Activated CD4-positive, alpha-beta memory T cell treated with anti-CD3 and anti-CD28 coated beads, Interleukin-2, amount 10 ng/mL, durations not matched to agents 7 days and 5 days (primary cell): ENCODE data around the gene EPN3. TPM values are rescaled to one million over a fixed set of nuclear protein-coding genes. Genes with fewer than 3 reads are reported as not detected.

Source experiments
- total RNA-seq, 2 experiments: library from RNA; stranded (reverse); gene quantifications; one replicate each; pipeline ENCODE4 v1.2.3, GENCODE V29; 2021

The EPN3 gene
- total RNA-seq, 2 experiments from 2014 or later: not detected

Other genes with a start within 250 kb of the EPN3 start
- gene XYLT2, start 186.6 kb upstream of the EPN3 start, total RNA-seq: 10 to 100 TPM; 26.7 to 29.7 TPM
- 10 to 100 TPM; 56.5 to 57.5 TPM for gene MRPL27, start 159.6 kb upstream of the EPN3 start, total RNA-seq
- gene EME1, start 159.5 kb upstream of the EPN3 start, total RNA-seq: 10 to 100 TPM; 25.1 to 26.1 TPM
- 10 to 100 TPM; 67.1 to 68.9 TPM for gene LRRC59, start 135.2 kb upstream of the EPN3 start, total RNA-seq
- 10 to 100 TPM; 28.7 to 30.7 TPM for gene ACSF2, start 106.5 kb upstream of the EPN3 start, total RNA-seq
- not detected for gene CHAD, start 63.9 kb upstream of the EPN3 start, total RNA-seq
- gene RSAD1, start 53.9 kb upstream of the EPN3 start, total RNA-seq: 10 to 100 TPM; 24.5 to 28.4 TPM
- 10 to 100 TPM; 13.4 to 15.2 TPM for gene MYCBPAP, start 24.3 kb upstream of the EPN3 start, total RNA-seq
- gene SPATA20, start 14.4 kb downstream of the EPN3 start, total RNA-seq: 10 to 100 TPM; 14.5 to 17.8 TPM
- not detected for gene CACNA1G, start 28.0 kb downstream of the EPN3 start, total RNA-seq
- gene ABCC3, start 102.1 kb downstream of the EPN3 start, total RNA-seq: under 1 TPM in 1 of 2 experiments, not detected in 1; 0.25 TPM
- 10 to 100 TPM; 29.8 to 31.1 TPM for gene ANKRD40, start 175.2 kb downstream of the EPN3 start, total RNA-seq
- gene LUC7L3, start 186.9 kb downstream of the EPN3 start, total RNA-seq: 100 to 1,000 TPM; 133 to 139 TPM
- gene ANKRD40CL, start 234.8 kb downstream of the EPN3 start, total RNA-seq: not detected